Spleen (tissue), 11 donors: ENCODE results near the gene HNRNPK. TPM values are rescaled to one million over a fixed set of nuclear protein-coding genes. Genes with fewer than 3 reads are reported as not detected.

Experiments
- DNase-seq: peaks from one replicate; pipeline ENCODE4 v3.0.0-alpha.2; 2020
- H3K27ac ChIP-seq, 8 donors: fragments of 200-600 bp; sonication (generic) in 7 of 8; 1 replicate in 4 of 8; 2 replicates in 4 of 8; pipeline versions ENCODE4 v1.5.0 to v1.8.0; 2016 to 2021; ENCODE audit warnings: inconsistent platforms in 4 of 8, mild to moderate bottlenecking in 4 of 8, moderate library complexity in 1 of 8
- H3K27me3 ChIP-seq, 7 donors: fragments of 200-600 bp; sonication (generic) in 6 of 7; replicated peaks in 1 of 7; 1 replicate in 4 of 7; 2 replicates in 3 of 7; pipeline versions ENCODE4 v1.5.0 to v1.8.0; 2016 to 2021; ENCODE audit warnings: inconsistent platforms in 3 of 7, mild to moderate bottlenecking in 1 of 7
- H3K36me3 ChIP-seq, 6 donors: fragments of 200-600 bp; sonication (generic) in 5 of 6; 1 replicate in 4 of 6; 2 replicates in 2 of 6; pipeline versions ENCODE4 v1.5.0 to v1.8.0; 2016 to 2021; ENCODE audit warnings: inconsistent platforms in 2 of 6
- H3K4me1 ChIP-seq, 6 donors: fragments of 200-600 bp; sonication (generic) in 5 of 6; 1 replicate in 3 of 6; 2 replicates in 3 of 6; pipeline versions ENCODE4 v1.5.0 to v1.8.0; 2016 to 2021; ENCODE audit warnings: inconsistent platforms in 3 of 6
- H3K4me3 ChIP-seq, 8 donors: fragments of 200-600 bp; sonication (generic) in 7 of 8; 1 replicate in 4 of 8; 2 replicates in 4 of 8; pipeline versions ENCODE4 v1.5.0 to v1.8.0; 2016 to 2021; ENCODE audit warnings: inconsistent platforms in 4 of 8, mild to moderate bottlenecking in 4 of 8, moderate library complexity in 2 of 8
- H3K9me3 ChIP-seq, 8 donors: fragments of 200-600 bp; sonication (generic) in 7 of 8; 1 replicate in 4 of 8; 2 replicates in 4 of 8; pipeline versions ENCODE4 v1.5.0 to v1.8.0; 2016 to 2021; ENCODE audit warnings: inconsistent platforms in 4 of 8
- CTCF ChIP-seq, 11 experiments: fragments of 200-600 bp in 7 of 11; fragments of 450-650 bp in 4 of 11; sonication (generic) in 4 of 11; IDR thresholded peaks in 8 of 11; conservative IDR thresholded peaks in 3 of 11; 1 replicate in 7 of 11; 2 replicates in 4 of 11; pipeline versions ENCODE4 v1.4.0 to v1.8.0; 2016 to 2021; ENCODE audit warnings: antibody characterized with exemption in 11 of 11, inconsistent platforms in 4 of 11, mild to moderate bottlenecking in 1 of 11
- POLR2A ChIP-seq, 3 donors: fragments of 450-650 bp; IDR thresholded peaks; one replicate each; pipeline ENCODE4 v1.5.1; 2017; ENCODE audit warnings: antibody characterized with exemption in 3 of 3, mild to moderate bottlenecking in 1 of 3
- POLR2AphosphoS5 ChIP-seq, 3 donors: sonication (generic); formaldehyde crosslinking; IDR thresholded peaks; one replicate each; pipeline ENCODE4 v1.5.1; 2017; ENCODE audit warnings: antibody characterized with exemption in 3 of 3
- WGBS, 5 donors: extraction: QIAGEN DNeasy Blood & Tissue Kit in 3 of 5; methylation state at CpG; one replicate each; pipeline versions ENCODE4 v1.1.5 to v1.1.7; 2013 to 2018; 5-methylcytosine and 5-hydroxymethylcytosine counted together
- intact Hi-C: fragments of 100-400 bp; cut with DNase I; formaldehyde crosslinking; loops from one replicate; pipeline ENCODE4 v1.15.0; 2023; ENCODE audit warnings: low total_unique reads
- polyA plus RNA-seq, 3 donors: library from polyadenylated mRNA; stranded (reverse); fragments of 200-250 nt; gene quantifications; one replicate each; pipeline ENCODE4 v1.2.1, GENCODE V29; 2013
- total RNA-seq, 7 donors: library from RNA; depleted of rRNA in 3 of 7; stranded (reverse); fragments of >200 nt in 3 of 7; fragmentation: NEBNext Ultra II Directional in 4 of 7; extraction: Animal tissue kit (Norgen Biotek cat#: 25700) in 4 of 7; gene quantifications; one replicate each; pipeline versions ENCODE4 v1.1.0 to v1.2.1, GENCODE V29; 2016 to 2021
- donor health status: healthy with polysubstance abuse.
- donor health status: DM: no; HTN: no; CAD: no; lungs with moderate emphysema.
- donor health status: DM: no; HTN: no; CAD: no.
- donor health status: Bipolar disorder and iron deficiency.
- donor health status: healthy.
- donor health status: DM: no; HTN: no; CAD: no.
- donor health status: DM: yes; HTN: yes; CAD: no.

HNRNPK gene
- total and polyA plus RNA-seq, 10 donors: 245 to 543 (median 473) TPM

- Histone ChIP-seq H3K4me3 (no peak overlapping the region), H3K4me1 (peaks cover 27 to 81% (median 63%) of the 10 kb centered on the region in 6 donors), H3K36me3 (peaks cover 11 to 79% (median 70%) of the 10 kb centered on the region in 6 donors), H3K27me3 (no peaks in the 10 kb centered on the region), H3K9me3 (no peaks in the 10 kb centered on the region), H3K27ac (no peak overlapping the region)
- no peak for DNase-seq
- WGBS, 5 donors: 90 to 94% (median 92%) methylated on average over 12 of the region's 12 CpGs
- TF ChIP-seq POLR2AphosphoS5 (IDR thresholded peaks at IDR 0.05): peak in 1 of 3 donors; percentile 25
- TF ChIP-seq CTCF (IDR thresholded peaks at IDR 0.05 in 8 of 11, conservative IDR thresholded peaks at IDR 0.05 in 3 of 11): no peak
- intact Hi-C loops: no loop called here
These were observed 4.7 kb downstream of the HNRNPK start for GRCh38 chr9:83975300-83975699.

GRCh38 chr9:83972286-83972685 is 7.7 kb downstream of the HNRNPK start:
- H3K27ac ChIP-seq: no peak overlapping the region
- intact Hi-C loops: no loop called here
- peaks cover 11 to 100% (median 97%) of the 10 kb centered on the region in 6 donors for H3K36me3 ChIP-seq
- DNase-seq: no peak
- H3K9me3 ChIP-seq: no peaks in the 10 kb centered on the region
- no peak for TF ChIP-seq POLR2AphosphoS5 (IDR thresholded peaks at IDR 0.05)
- WGBS, 5 donors: 55 to 69% (median 60%) methylated on average over 2 of the region's 2 CpGs
- H3K4me3 ChIP-seq: no peak overlapping the region
- no peaks in the 10 kb centered on the region for H3K27me3 ChIP-seq
- peaks cover 17 to 78% (median 59%) of the 10 kb centered on the region in 6 donors for H3K4me1 ChIP-seq

- H3K27me3 ChIP-seq: no peaks in the 10 kb centered on the region
- intact Hi-C loops: no loop called here
- H3K27ac ChIP-seq: no peak overlapping the region
- no peak for DNase-seq
- WGBS, 5 donors: 83 to 94% (median 85%) methylated on average over 6 of the region's 6 CpGs
- TF ChIP-seq POLR2AphosphoS5 (IDR thresholded peaks at IDR 0.05): peak in 1 of 3 donors; percentile 41
- TF ChIP-seq CTCF (IDR thresholded peaks at IDR 0.05 in 8 of 11, conservative IDR thresholded peaks at IDR 0.05 in 3 of 11): no peak
- no peaks in the 10 kb centered on the region for H3K9me3 ChIP-seq
- peaks cover 11 to 100% (median 98%) of the 10 kb centered on the region in 6 donors for H3K36me3 ChIP-seq
- no peak overlapping the region for H3K4me3 ChIP-seq
- H3K4me1 ChIP-seq: peaks cover 9 to 70% (median 51%) of the 10 kb centered on the region in 6 donors
These were observed 8.5 kb downstream of the HNRNPK start for GRCh38 chr9:83971485-83971884.

GRCh38 chr9:83969602-83970001 is 10.4 kb downstream of the HNRNPK start:
- intact Hi-C loops: no loop called here
- no peak for DNase-seq
- H3K4me1 ChIP-seq: peaks cover 2 to 51% (median 34%) of the 10 kb centered on the region in 6 donors
- TF ChIP-seq POLR2AphosphoS5 (IDR thresholded peaks at IDR 0.05) (no peak), POLR2A (IDR thresholded peaks at IDR 0.05) (no peak), CTCF (IDR thresholded peaks at IDR 0.05 in 8 of 11, conservative IDR thresholded peaks at IDR 0.05 in 3 of 11) (no peak)
- WGBS, 5 donors: 82 to 90% (median 86%) methylated on average over 3 of the region's 3 CpGs
- no peaks in the 10 kb centered on the region for H3K27me3 ChIP-seq
- no peak overlapping the region for H3K27ac ChIP-seq
- peaks cover 11 to 92% (median 88%) of the 10 kb centered on the region in 6 donors for H3K36me3 ChIP-seq
- no peaks in the 10 kb centered on the region for H3K9me3 ChIP-seq
- H3K4me3 ChIP-seq: no peak overlapping the region

GRCh38 chr9:83967073-83967472 is 12.9 kb downstream of the HNRNPK start:
- no peak overlapping the region for H3K4me3 ChIP-seq
- no peaks in the 10 kb centered on the region for H3K27me3 ChIP-seq
- TF ChIP-seq CTCF (IDR thresholded peaks at IDR 0.05 in 8 of 11, conservative IDR thresholded peaks at IDR 0.05 in 3 of 11) (no peak), POLR2A (IDR thresholded peaks at IDR 0.05) (no peak), POLR2AphosphoS5 (IDR thresholded peaks at IDR 0.05) (no peak)
- peaks cover 0 to 26% (median 12%) of the 10 kb centered on the region in 6 donors for H3K4me1 ChIP-seq
- no peak for DNase-seq
- peak overlapping the region in 1 of 8 donors; percentile 7 for H3K27ac ChIP-seq
- peaks cover 6 to 67% (median 63%) of the 10 kb centered on the region in 6 donors for H3K36me3 ChIP-seq
- no peaks in the 10 kb centered on the region for H3K9me3 ChIP-seq
- 72 to 84% (median 78%) methylated on average over 1 of the region's 1 CpG for WGBS, 5 donors
- intact Hi-C loops: no loop called here
